Panc1 (cell line): ENCODE data around the gene ZC3H18. TPM values are rescaled to one million over a fixed set of nuclear protein-coding genes. Genes with fewer than 3 reads are reported as not detected.

Experiments
- ATAC-seq: fragments of 200-7000 bp; cut with Tn5 transposase; 2 replicates; pipeline ENCODE4 v1.9.1; 2020; ENCODE audit warnings: mild to moderate bottlenecking, moderate library complexity
- BruUV-seq: library from RNA; stranded (reverse); fragments of 400-500 nt; replicated peaks from 2 replicates; lab custom pipeline; 2021; lab: Mats Ljungman, UMichigan
- CTCF ChIA-PET: fragments of 300-600 bp; sonication (Branson Sonifier 250); formaldehyde crosslinking; loops from one replicate; lab custom pipeline; 2022; ENCODE audit warnings: antibody characterized with exemption; lab: Charles Lee
- POLR2A ChIA-PET: fragments of 300-600 bp; sonication (Branson Sonifier 250); formaldehyde crosslinking; loops from one replicate; lab custom pipeline; 2022; ENCODE audit warnings: antibody characterized with exemption; lab: Charles Lee
- DNase-seq: peaks from one replicate; pipeline ENCODE4 v3.0.0-alpha.2; 2010; ENCODE audit warnings: low read depth, low spot score
- H3K27ac ChIP-seq: 2 replicates; pipeline ENCODE4 v1.5.1; 2011; ENCODE audit warnings: mild to moderate bottlenecking, low read length, inconsistent platforms
- H3K27me3 ChIP-seq: fragments of 200-500 bp; sonication (Bioruptor generic); 2 replicates; pipeline ENCODE4 v1.6.0; 2014; ENCODE audit warnings: low read length, inconsistent platforms; ENCODE audit not compliant: control insufficient read depth, insufficient read depth
- H3K36me3 ChIP-seq: fragments of 200-500 bp; sonication (Bioruptor generic); 2 replicates; pipeline ENCODE4 v1.5.1; 2014; ENCODE audit warnings: inconsistent platforms, mild to moderate bottlenecking, low read length, moderate library complexity; ENCODE audit not compliant: control insufficient read depth, insufficient read depth
- H3K4me1 ChIP-seq: 2 replicates; pipeline ENCODE4 v1.5.1; 2011; ENCODE audit warnings: inconsistent platforms, mild to moderate bottlenecking, low read length, moderate library complexity; ENCODE audit not compliant: control insufficient read depth, insufficient read depth
- H3K4me3 ChIP-seq, 2 experiments: 2 replicates each; pipeline ENCODE4 v1.5.1; 2011 to 2012; ENCODE audit warnings: low read depth in 2 of 2, low read length in 2 of 2, mild to moderate bottlenecking in 2 of 2, inconsistent platforms in 1 of 2, moderate library complexity in 1 of 2
- H3K9me3 ChIP-seq: fragments of 200-500 bp; sonication (Bioruptor generic); 2 replicates; pipeline ENCODE4 v1.5.1; 2014; ENCODE audit warnings: low read depth, mild to moderate bottlenecking, inconsistent platforms, low read length, moderate library complexity; ENCODE audit not compliant: control insufficient read depth, insufficient read depth
- CTCF ChIP-seq: fragments of 450-650 bp; IDR thresholded peaks from 2 replicates; pipeline ENCODE4 v1.5.1; 2017; ENCODE audit warnings: mild to moderate bottlenecking
- POLR2AphosphoS5 ChIP-seq: IDR thresholded peaks from 2 replicates; pipeline ENCODE4 v1.6.1; 2012; ENCODE audit warnings: mild to moderate bottlenecking, low read depth, low read length, moderate library complexity
- REST ChIP-seq, 2 experiments: IDR thresholded peaks; 2 replicates each; pipeline ENCODE4 v1.6.1; 2011 to 2012; ENCODE audit warnings: low read depth in 2 of 2, control low read depth in 1 of 2, low read length in 1 of 2, mild to moderate bottlenecking in 1 of 2, moderate library complexity in 1 of 2; ENCODE audit not compliant: insufficient read depth in 1 of 2
- SIN3A ChIP-seq: IDR thresholded peaks from 2 replicates; pipeline ENCODE4 v1.6.1; 2012; ENCODE audit warnings: low read depth, mild to moderate bottlenecking, low read length, moderate library complexity, borderline replicate concordance; ENCODE audit not compliant: insufficient read depth
- TCF7L2 ChIP-seq: IDR thresholded peaks from 2 replicates; pipeline ENCODE4 v1.6.1; 2011; ENCODE audit warnings: mild to moderate bottlenecking, low read depth, low read length, inconsistent platforms
- in situ Hi-C: cut with HindIII; loops from 2 replicates; pipeline ENCODE4 v1.10.0; 2016; ENCODE audit warnings: low sequenced_read_pairs, low pct_unique_long_range_greater_than_20kb
- intact Hi-C: fragments of 100-400 bp; cut with micrococcal nuclease; formaldehyde crosslinking; loops from one replicate; pipeline ENCODE4 v1.10.0; 2022; ENCODE audit not compliant: unreplicated experiment
- total RNA-seq: library from RNA; stranded (reverse); gene quantifications from one replicate; pipeline ENCODE4 v1.2.1, GENCODE V29; 2021; ENCODE audit not compliant: unreplicated experiment

Gene ZC3H18
- total RNA-seq, 1 experiment from 2014 or later: 45.9 TPM

- TF ChIP-seq REST (IDR thresholded peaks at IDR 0.05; ENCODE audit: insufficient read depth in 1 of 2, low read depth in 2 of 2, low read length in 1 of 2) (no peak), TCF7L2 (no peak), SIN3A (no peak)
- H3K27ac ChIP-seq: no peak overlapping the region
- H3K9me3 ChIP-seq: no peaks in the 10 kb centered on the region
- peaks cover 5% of the 10 kb centered on the region; the same call in 1 of the 2 replicates for H3K4me1 ChIP-seq
- no peak overlapping the region for H3K4me3 ChIP-seq
- ATAC-seq: no peak
- H3K27me3 ChIP-seq: no peaks in the 10 kb centered on the region
- ChIA-PET CTCF (no interaction called here), POLR2A (no interaction called here)
- intact Hi-C loops: no loop called here
- peaks cover 6% of the 10 kb centered on the region; the same call in 1 of the 2 replicates for H3K36me3 ChIP-seq
- no TSS peak for BruUV-seq
- DNase-seq: no peak
- in situ Hi-C loops: no loop called here
Observed at GRCh38 chr16:88645941-88646340, 75.7 kb downstream of the ZC3H18 start.

GRCh38 chr16:88646345-88647034, 76.3 kb downstream of the ZC3H18 start:
- intact Hi-C loops (no loop called here), in situ Hi-C loops (no loop called here)
- ChIA-PET POLR2A (no interaction called here), CTCF (no interaction called here)
- no TSS peak for BruUV-seq
- DNase-seq (no peak), ATAC-seq (no peak)
- peaks cover 7% of the 10 kb centered on the region for H3K4me1 ChIP-seq
- H3K4me3 ChIP-seq: no peak overlapping the region
- TF ChIP-seq SIN3A: no peak
- no peak for TF ChIP-seq TCF7L2
- no peak for TF ChIP-seq CTCF
- TF ChIP-seq REST (IDR thresholded peaks at IDR 0.05; ENCODE audit: insufficient read depth in 1 of 2, low read depth in 2 of 2, low read length in 1 of 2): no peak
- no peak for TF ChIP-seq POLR2AphosphoS5
- H3K9me3 ChIP-seq: no peaks in the 10 kb centered on the region
- H3K27me3 ChIP-seq: no peaks in the 10 kb centered on the region
- H3K36me3 ChIP-seq: peaks cover 6% of the 10 kb centered on the region; the same call in 1 of the 2 replicates
- no peak overlapping the region for H3K27ac ChIP-seq
